Activated T-helper 1 cell treated with Interleukin-2 at 50 U/mL for 16 hours (primary cell): ENCODE measurements around the gene HS3ST4.

Experiments used
- DNase-seq: peaks from one replicate; pipeline ENCODE4 v3.0.0-alpha.2; 2020; ENCODE audit warnings: low read depth

Gene HS3ST4

GRCh38 chr16:26108836-26109505, 417.2 kb downstream of the HS3ST4 start:
- DNase-seq = no peak

- DNase-seq = no peak
Observed at GRCh38 chr16:26111900-26112299, 420.1 kb downstream of the HS3ST4 start.

GRCh38 chr16:26118575-26118974, 426.8 kb downstream of the HS3ST4 start:
- no peak for DNase-seq

GRCh38 chr16:26120729-26121128, 429.0 kb downstream of the HS3ST4 start:
- no peak for DNase-seq

GRCh38 chr16:26128296-26128695, 436.5 kb downstream of the HS3ST4 start:
- no peak for DNase-seq

GRCh38 chr16:26129997-26130396, 438.2 kb downstream of the HS3ST4 start:
- no peak for DNase-seq

- DNase-seq = no peak
Observed at GRCh38 chr16:26133416-26134093, 441.8 kb downstream of the HS3ST4 start.

GRCh38 chr16:26134588-26134987, 442.8 kb downstream of the HS3ST4 start:
- DNase-seq = no peak

GRCh38 chr16:26137956-26138355, 446.2 kb downstream of the HS3ST4 start:
- no peak for DNase-seq

GRCh38 chr16:26139091-26139490, 447.3 kb downstream of the HS3ST4 start:
- DNase-seq = no peak

GRCh38 chr16:26139884-26140283, 448.1 kb downstream of the HS3ST4 start:
- DNase-seq = no peak

- no peak for DNase-seq
Observed at GRCh38 chr16:26149364-26150190, 457.8 kb downstream of the HS3ST4 start.

- no peak for DNase-seq
Observed at GRCh38 chr16:26155221-26155620, 463.5 kb downstream of the HS3ST4 start.

- no peak for DNase-seq
Observed at GRCh38 chr16:26157319-26157718, 465.6 kb downstream of the HS3ST4 start.

GRCh38 chr16:26158142-26158759, 466.5 kb downstream of the HS3ST4 start:
- no peak for DNase-seq

- DNase-seq = no peak
Observed at GRCh38 chr16:26161461-26162180, 469.9 kb downstream of the HS3ST4 start.

GRCh38 chr16:26169473-26169872, 477.7 kb downstream of the HS3ST4 start:
- DNase-seq = no peak

GRCh38 chr16:26175944-26176343, 484.2 kb downstream of the HS3ST4 start:
- no peak for DNase-seq

GRCh38 chr16:26177438-26177837, 485.7 kb downstream of the HS3ST4 start:
- DNase-seq = no peak

GRCh38 chr16:26178298-26178697, 486.5 kb downstream of the HS3ST4 start:
- no peak for DNase-seq

GRCh38 chr16:26186091-26186615, 494.4 kb downstream of the HS3ST4 start:
- no peak for DNase-seq
